DMS114 treated with DMSO at 0.1 percent for 48 hours (cell line): Measurements from ENCODE around the gene F5.

Source experiments
- DNase-seq: peaks from one replicate; lab custom pipeline; 2025; ENCODE audit not compliant: unreplicated experiment; lab: John Stamatoyannopoulos, UW

Gene F5

GRCh38 chr1:169588785-169589485 lies 2.7 kb upstream of the F5 start:
- no peak for DNase-seq

- no peak for DNase-seq
These were observed 1.8 kb upstream of the F5 start for GRCh38 chr1:169588112-169588511.

GRCh38 chr1:169586067-169586394 lies 250 bp downstream of the F5 start:
- no peak for DNase-seq

- DNase-seq: no peak
These were observed 1.1 kb downstream of the F5 start for GRCh38 chr1:169585181-169585580.

GRCh38 chr1:169584483-169585144 lies 1.7 kb downstream of the F5 start:
- no peak for DNase-seq

- no peak for DNase-seq
These were observed 8.1 kb downstream of the F5 start for GRCh38 chr1:169577981-169578738.

GRCh38 chr1:169576935-169577331 lies 9.3 kb downstream of the F5 start:
- DNase-seq: no peak

GRCh38 chr1:169576241-169576934 lies 9.9 kb downstream of the F5 start:
- no peak for DNase-seq

GRCh38 chr1:169574336-169574735 lies 11.9 kb downstream of the F5 start:
- DNase-seq: no peak

GRCh38 chr1:169572187-169572586 lies 14.1 kb downstream of the F5 start:
- no peak for DNase-seq

- no peak for DNase-seq
These were observed 14.8 kb downstream of the F5 start for GRCh38 chr1:169571450-169571849.

GRCh38 chr1:169570172-169570574 lies 16.1 kb downstream of the F5 start:
- DNase-seq: no peak

- no peak for DNase-seq
These were observed 17.8 kb downstream of the F5 start for GRCh38 chr1:169568497-169568896.

- no peak for DNase-seq
These were observed 20.7 kb downstream of the F5 start for GRCh38 chr1:169565335-169566271.

GRCh38 chr1:169563650-169564049 lies 22.6 kb downstream of the F5 start:
- DNase-seq: no peak

- DNase-seq: no peak
These were observed 23.2 kb downstream of the F5 start for GRCh38 chr1:169563019-169563615.

GRCh38 chr1:169561692-169562091 lies 24.6 kb downstream of the F5 start:
- no peak for DNase-seq

- no peak for DNase-seq
These were observed 29.1 kb downstream of the F5 start for GRCh38 chr1:169557131-169557530.

- DNase-seq: peak; percentile 40
These were observed 36.0 kb downstream of the F5 start for GRCh38 chr1:169550294-169550693.

GRCh38 chr1:169548282-169548681 lies 38.0 kb downstream of the F5 start:
- no peak for DNase-seq
